ENCODE data around the gene NAA40.

Gene NAA40

DNA sequence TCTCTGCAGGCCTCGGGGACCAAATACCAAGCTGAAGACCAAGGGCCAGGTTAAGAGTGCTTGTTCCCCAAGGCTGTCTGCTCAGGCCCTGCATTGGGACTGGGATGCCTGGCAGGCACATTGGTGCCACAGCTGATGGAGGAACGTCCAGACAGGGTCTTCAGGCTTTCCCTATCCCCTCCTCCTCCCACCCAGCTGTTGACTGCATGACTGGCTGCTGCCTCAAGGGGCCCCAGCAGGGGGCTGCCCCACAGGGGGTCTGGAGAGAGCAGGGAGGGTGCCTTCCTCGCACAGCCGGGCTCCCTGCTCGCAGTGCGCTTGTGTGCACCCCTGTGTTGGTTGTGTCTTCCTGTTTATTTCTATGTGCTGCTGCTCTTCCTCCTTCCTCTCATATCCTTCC, 31.7 kb upstream of the NAA40 start:
- TF ChIP-seq, protein P1, sequence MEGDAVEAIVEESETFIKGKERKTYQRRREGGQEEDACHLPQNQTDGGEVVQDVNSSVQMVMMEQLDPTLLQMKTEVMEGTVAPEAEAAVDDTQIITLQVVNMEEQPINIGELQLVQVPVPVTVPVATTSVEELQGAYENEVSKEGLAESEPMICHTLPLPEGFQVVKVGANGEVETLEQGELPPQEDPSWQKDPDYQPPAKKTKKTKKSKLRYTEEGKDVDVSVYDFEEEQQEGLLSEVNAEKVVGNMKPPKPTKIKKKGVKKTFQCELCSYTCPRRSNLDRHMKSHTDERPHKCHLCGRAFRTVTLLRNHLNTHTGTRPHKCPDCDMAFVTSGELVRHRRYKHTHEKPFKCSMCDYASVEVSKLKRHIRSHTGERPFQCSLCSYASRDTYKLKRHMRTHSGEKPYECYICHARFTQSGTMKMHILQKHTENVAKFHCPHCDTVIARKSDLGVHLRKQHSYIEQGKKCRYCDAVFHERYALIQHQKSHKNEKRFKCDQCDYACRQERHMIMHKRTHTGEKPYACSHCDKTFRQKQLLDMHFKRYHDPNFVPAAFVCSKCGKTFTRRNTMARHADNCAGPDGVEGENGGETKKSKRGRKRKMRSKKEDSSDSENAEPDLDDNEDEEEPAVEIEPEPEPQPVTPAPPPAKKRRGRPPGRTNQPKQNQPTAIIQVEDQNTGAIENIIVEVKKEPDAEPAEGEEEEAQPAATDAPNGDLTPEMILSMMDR (conservative IDR thresholded peaks at IDR 0.05; ENCODE audit: low read length), result no peak
- H3K4me3 ChIP-seq (ENCODE audit: low read length), result no peak overlapping the region
- DNase-seq (ENCODE audit: low read depth), result no peak

DNA sequence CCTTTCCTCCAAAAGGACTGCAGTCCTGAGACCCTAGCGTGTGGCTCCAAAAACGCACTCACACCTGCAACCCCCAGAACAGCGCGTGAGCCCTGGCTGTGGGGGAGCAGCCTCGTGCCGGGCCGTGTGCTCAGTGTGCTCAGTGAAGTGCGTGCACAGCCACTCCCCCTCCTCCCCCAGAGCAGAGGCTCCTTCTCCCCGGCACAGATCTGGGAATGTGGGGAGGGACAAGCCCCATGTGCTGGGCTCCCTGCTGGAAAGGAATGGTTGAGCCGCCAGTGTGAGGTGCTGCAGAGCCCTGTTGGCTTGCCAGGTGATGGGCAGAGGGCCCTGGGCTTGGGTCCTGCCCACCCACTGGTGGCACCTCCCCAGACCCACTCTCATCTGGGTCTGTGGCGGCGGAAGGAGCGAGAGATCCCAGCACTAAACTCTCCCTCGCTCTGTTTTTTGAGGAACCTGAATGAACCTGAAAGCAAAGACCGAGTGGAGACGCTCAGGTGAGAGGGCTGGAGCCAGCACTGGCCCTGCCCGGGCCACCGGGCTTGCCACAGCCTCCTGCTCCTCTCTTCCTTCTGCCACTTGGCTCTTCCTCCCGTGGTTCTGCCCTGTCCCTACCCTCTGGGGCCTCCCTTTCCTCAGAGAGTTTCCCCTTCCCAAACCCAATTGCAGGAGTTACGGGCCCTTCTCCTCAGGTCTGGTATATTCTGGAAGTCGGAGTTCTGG, 30.8 kb upstream of the NAA40 start:
- no peak for DNase-seq (ENCODE audit: low read depth)
- no peak overlapping the region for H3K4me3 ChIP-seq (ENCODE audit: low read length)
- TF ChIP-seq, protein P1 (conservative IDR thresholded peaks at IDR 0.05; ENCODE audit: low read length), result no peak

DNA sequence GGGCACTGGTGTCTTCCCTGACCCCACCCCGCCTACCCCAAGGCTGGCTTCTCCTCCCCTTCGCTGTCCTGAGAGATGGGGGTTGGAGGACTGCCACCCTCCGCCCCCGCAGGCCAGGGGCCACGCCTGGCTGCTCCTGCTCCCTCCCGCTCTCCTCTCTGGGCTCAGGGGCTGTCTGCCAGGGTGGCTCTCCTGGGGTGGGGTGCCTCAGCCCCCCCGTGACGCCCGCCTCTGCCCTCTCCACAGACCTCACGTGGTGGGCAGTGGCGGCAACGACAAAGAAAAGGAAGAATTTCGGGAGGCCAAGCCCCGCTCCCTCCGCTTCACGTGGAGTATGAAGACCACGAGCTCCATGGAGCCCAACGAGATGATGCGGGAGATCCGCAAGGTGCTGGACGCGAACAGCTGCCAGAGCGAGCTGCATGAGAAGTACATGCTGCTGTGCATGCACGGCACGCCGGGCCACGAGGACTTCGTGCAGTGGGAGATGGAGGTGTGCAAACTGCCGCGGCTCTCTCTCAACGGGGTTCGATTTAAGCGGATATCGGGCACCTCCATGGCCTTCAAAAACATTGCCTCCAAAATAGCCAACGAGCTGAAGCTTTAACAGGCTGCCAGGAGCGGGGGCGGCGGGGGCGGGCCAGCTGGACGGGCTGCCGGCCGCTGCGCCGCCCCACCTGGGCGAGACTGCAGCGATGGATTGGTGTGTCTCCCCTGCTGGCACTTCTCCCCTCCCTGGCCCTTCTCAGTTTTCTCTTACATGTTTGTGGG, 30.0 kb upstream of the NAA40 start:
- DNase-seq (ENCODE audit: low read depth), result no peak
- H3K4me3 ChIP-seq (ENCODE audit: low read length), result no peak overlapping the region

DNA sequence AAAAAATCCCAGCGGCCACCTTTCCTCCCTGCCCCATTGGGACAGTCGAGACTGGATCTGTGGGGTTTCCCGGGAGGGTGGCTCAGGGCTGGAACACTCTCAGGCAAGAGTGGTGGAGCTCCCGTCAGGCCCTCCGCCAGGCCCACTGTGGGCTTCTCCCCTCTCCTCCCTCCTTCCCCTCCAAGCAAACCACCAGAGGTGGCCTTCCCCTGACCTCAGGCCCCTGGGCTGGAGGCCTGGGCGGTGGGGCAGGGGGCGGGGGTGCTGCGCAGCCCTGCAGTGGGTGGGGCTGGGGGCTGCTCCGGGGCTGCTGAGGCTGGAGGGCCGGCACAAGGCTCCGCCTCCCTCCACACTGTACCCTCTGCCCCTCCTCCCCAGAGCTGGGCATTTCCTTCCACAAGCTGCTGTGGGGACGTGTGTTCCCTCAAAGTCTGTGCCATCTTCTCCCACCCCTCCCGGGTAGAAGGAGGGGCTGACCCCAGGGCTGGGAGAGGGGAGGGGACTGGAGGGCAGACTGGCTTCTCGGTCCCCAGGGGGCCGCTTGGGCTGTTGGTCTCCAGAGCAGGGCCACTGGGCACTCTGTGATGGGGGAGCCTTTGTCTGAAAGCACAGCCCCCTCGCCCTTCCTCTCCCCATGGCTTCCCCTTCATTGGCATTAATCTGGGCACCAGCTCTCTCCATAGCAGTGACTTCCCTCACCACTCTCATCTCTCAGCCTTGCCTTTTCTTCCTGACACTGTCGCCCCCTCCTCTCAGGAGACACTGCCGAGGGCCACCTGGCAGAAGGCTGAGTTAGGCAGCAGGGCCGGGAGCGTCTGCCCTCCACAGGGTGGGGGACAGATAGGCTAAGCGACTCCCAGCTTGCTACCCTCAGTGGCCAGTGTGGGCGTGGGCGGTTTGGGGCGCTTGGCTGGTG, 29.0 kb upstream of the NAA40 start:
- DNase-seq (ENCODE audit: low read depth), result no peak
- no peak overlapping the region for H3K4me3 ChIP-seq (ENCODE audit: low read length)
- TF ChIP-seq, protein P1 (conservative IDR thresholded peaks at IDR 0.05; ENCODE audit: low read length), result no peak

More for the DNA sequence above, 30.0 kb upstream of the NAA40 start:
- TF ChIP-seq, protein P1 (conservative IDR thresholded peaks at IDR 0.05; ENCODE audit: low read length), result no peak

DNA sequence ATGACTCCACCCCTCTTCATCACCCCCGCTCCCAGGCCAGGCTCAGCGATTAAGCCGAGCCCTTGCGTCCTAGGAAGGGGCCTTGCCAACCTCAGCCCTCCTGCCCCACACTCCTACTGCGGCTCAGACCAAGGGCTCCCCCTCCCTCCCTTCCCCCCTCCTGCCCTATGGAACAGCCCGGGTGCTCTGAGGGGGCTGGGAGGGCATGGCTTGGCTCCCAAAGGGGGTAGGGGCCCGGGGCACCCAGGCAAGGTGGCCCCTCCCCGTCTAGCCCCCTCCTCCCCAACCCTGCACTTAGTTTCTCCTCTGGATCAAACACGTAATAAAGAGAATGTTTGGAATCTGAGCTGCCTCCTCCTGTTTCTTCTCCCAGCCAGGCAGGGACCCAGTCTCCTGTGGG, 28.1 kb upstream of the NAA40 start:
- TF ChIP-seq, protein P1 (conservative IDR thresholded peaks at IDR 0.05; ENCODE audit: low read length), result no peak
- no peak overlapping the region for H3K4me3 ChIP-seq (ENCODE audit: low read length)
- no peak for DNase-seq (ENCODE audit: low read depth)

DNA sequence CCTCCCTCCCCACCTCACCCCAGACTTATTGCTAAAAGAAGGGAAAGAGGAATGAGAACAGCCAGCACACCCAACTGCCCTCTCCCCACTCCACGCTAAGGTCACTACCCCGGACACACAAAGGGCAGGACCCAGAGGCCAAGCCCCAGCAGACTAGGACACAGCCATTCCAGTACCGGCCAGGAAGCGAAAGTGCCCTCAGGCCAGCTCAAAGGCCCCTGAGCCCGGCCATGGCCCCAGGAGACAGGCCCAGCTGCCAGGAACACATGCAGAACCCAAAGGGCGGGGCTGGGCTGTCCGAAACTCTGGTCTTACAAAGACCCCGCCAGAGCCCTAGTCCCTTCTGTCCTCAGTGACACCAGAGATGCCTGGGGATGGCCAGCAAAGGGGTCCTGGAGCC, 27.4 kb upstream of the NAA40 start:
- TF ChIP-seq, protein P1 (conservative IDR thresholded peaks at IDR 0.05; ENCODE audit: low read length), result no peak
- DNase-seq (ENCODE audit: low read depth), result no peak
- no peak overlapping the region for H3K4me3 ChIP-seq (ENCODE audit: low read length)
